ENCODE results near the gene TEX52.

TEX52 gene

DNA sequence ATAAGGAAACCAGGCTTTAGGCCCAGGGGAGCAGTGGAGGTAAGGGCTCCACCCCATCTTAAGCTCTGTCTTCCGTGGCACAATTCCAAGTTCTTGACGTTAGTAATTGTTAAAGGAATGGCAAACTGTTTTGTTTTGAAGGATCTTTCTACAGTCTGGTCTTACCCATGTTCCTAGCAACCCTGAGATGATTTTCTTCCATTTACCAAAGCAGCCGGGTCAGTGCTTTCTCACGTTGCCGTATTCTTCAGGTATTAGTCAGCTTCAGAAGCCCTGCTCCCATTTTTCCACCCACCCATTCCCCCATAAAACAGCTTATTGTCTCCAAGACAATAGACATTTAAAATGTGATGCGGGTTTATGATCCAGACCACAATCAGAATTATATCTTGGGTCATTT lies 32.3 kb downstream of the TEX52 start:
- Histone ChIP-seq H3K4me1 (no peaks in the 10 kb centered on the region), H3K9me3 (no peaks in the 10 kb centered on the region), H3K4me3 (ENCODE audit: low read depth, low read length) (no peak overlapping the region), H3K36me3 (peaks cover 82% of the 10 kb centered on the region), H3K27me3 (no peaks in the 10 kb centered on the region)
- DNase-seq, result no peak
- TF ChIP-seq CTCF (IDR thresholded peaks at IDR 0.05; ENCODE audit: low read depth, low read length), result no peak

GRCh38 chr12:2823483-2823882 lies 33.4 kb downstream of the TEX52 start:
- no peaks in the 10 kb centered on the region for H3K9me3 ChIP-seq
- no peaks in the 10 kb centered on the region for H3K4me1 ChIP-seq
- no peak for DNase-seq
- no peak for TF ChIP-seq CTCF (IDR thresholded peaks at IDR 0.05; ENCODE audit: low read depth, low read length)
- no peak overlapping the region for H3K4me3 ChIP-seq (ENCODE audit: low read depth, low read length)
- no peaks in the 10 kb centered on the region for H3K27me3 ChIP-seq
- peaks cover 85% of the 10 kb centered on the region for H3K36me3 ChIP-seq

GRCh38 chr12:2820432-2820831 lies 36.4 kb downstream of the TEX52 start:
- peaks cover 79% of the 10 kb centered on the region for H3K36me3 ChIP-seq
- TF ChIP-seq CTCF (IDR thresholded peaks at IDR 0.05; ENCODE audit: low read depth, low read length), result no peak
- no peak for DNase-seq

GRCh38 chr12:2819810-2820209 lies 37.0 kb downstream of the TEX52 start:
- H3K36me3 ChIP-seq, result peaks cover 76% of the 10 kb centered on the region
- H3K9me3 ChIP-seq, result no peaks in the 10 kb centered on the region
- no peaks in the 10 kb centered on the region for H3K4me1 ChIP-seq

More at GRCh38 chr12:2820432-2820831, 36.4 kb downstream of the TEX52 start:
- no peak overlapping the region for H3K4me3 ChIP-seq (ENCODE audit: low read depth, low read length)
- no peaks in the 10 kb centered on the region for H3K9me3 ChIP-seq
- H3K27me3 ChIP-seq, result no peaks in the 10 kb centered on the region
- no peaks in the 10 kb centered on the region for H3K4me1 ChIP-seq

DNA sequence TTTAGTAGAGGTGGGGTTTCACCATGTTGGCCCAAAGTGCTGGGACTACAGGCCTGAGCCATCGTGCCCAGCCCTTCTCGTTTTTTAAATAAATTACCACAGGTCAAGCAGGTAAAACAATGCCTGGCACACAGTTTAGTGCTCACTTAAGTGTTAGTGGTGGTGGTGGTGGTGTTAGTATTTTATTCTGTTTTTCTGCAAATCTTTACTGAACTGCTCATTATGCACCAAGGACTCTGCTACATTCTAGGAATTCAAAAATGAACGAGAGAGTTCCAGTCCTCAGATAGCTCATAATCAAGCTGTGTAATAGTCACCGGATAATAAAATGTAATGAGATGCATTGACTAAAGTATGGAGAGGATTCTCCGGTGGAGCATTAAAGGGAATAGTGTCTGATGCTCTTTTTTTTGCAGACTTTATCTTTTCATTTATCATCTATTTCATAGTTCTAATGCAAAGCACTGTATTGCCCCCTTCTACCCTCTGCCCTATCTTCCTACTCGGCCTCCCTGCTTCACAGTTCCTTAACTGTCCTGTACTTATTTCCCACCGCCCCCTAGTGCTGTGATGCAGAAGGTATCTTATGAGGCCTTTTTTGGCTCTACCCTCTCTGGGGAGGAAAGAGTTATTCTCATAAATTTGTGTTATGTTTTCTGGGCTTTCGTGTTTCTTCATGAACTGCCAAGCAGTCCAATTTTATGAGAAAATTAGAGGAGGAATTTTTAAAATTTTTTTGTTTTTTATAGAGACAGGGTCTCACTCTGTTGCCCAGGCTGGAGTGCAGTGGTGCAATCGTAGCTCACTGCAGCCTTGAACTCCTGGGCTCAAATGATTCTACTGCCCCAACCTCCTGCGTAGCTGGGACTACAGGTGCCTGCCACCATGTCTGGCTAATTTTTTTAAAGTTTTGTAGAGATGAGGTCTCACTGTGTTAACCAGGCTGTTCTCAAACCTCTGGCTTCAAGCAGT lies 43.3 kb downstream of the TEX52 start:
- Histone ChIP-seq H3K36me3 (peaks cover 31% of the 10 kb centered on the region), H3K4me3 (ENCODE audit: low read depth, low read length) (peak overlapping the region; percentile 86), H3K27me3 (no peaks in the 10 kb centered on the region), H3K9me3 (no peaks in the 10 kb centered on the region), H3K4me1 (no peaks in the 10 kb centered on the region)
- TF ChIP-seq CTCF (IDR thresholded peaks at IDR 0.05; ENCODE audit: low read depth, low read length), result peak; percentile 82
- peak; percentile 78 for DNase-seq

More at GRCh38 chr12:2819810-2820209, 37.0 kb downstream of the TEX52 start:
- TF ChIP-seq CTCF (IDR thresholded peaks at IDR 0.05; ENCODE audit: low read depth, low read length), result no peak
- Histone ChIP-seq H3K4me3 (ENCODE audit: low read depth, low read length) (no peak overlapping the region), H3K27me3 (no peaks in the 10 kb centered on the region)
- no peak for DNase-seq
